Endothelial cell of umbilical vein (primary cell): ENCODE results near the gene PRDX3. TPM values are rescaled to one million over a fixed set of nuclear protein-coding genes. Genes with fewer than 3 reads are reported as not detected.
A peak's percentile ranks its signal among the peaks of the same experiment; 100 is the strongest.

ENCODE experiments used
- BruUV-seq: library from RNA; stranded (reverse); fragments of 400-500 nt; replicated peaks from 2 replicates; lab custom pipeline; 2021; lab: Mats Ljungman, UMichigan
- CTCF ChIA-PET: fragments of 300-600, 350-600 bp; sonication (Branson Sonifier 250); formaldehyde crosslinking; loops from one replicate; lab custom pipeline; 2021; ENCODE audit warnings: antibody characterized with exemption, inconsistent platforms; lab: Charles Lee
- POLR2A ChIA-PET: fragments of 300-600, 350-600 bp; sonication (Branson Sonifier 250); formaldehyde crosslinking; loops from one replicate; lab custom pipeline; 2021; ENCODE audit warnings: antibody characterized with exemption, inconsistent platforms; lab: Charles Lee
- DNase-seq: peaks from one replicate; pipeline ENCODE4 v3.0.0-alpha.2; 2011; ENCODE audit warnings: low read depth, low spot score
- FAIRE-seq: peaks from 2 replicates; lab custom pipeline; 2011; peaks lifted over from hg19 to GRCh38; lab: Jason Lieb, UNC
- H2AFZ ChIP-seq: 2 replicates; pipeline ENCODE4 v1.6.0; 2012; ENCODE audit warnings: low read depth, low read length, control low read depth, inconsistent platforms
- H3K27ac ChIP-seq: 2 replicates; pipeline ENCODE4 v1.5.1; 2011; ENCODE audit warnings: low read depth, mild to moderate bottlenecking, control low read depth, low read length, moderate library complexity; ENCODE audit not compliant: insufficient read depth
- H3K27me3 ChIP-seq, 2 experiments: 2 replicates each; pipeline versions ENCODE4 v1.6.0 to v1.6.1; 2011; ENCODE audit warnings: low read length in 2 of 2, mixed read lengths in 1 of 2; ENCODE audit not compliant: control insufficient read depth in 2 of 2, insufficient read depth in 2 of 2
- H3K36me3 ChIP-seq, 2 experiments: 2 replicates in 1 of 2; 3 replicates in 1 of 2; pipeline ENCODE4 v1.5.1; 2011; ENCODE audit warnings: low read length in 2 of 2, mild to moderate bottlenecking in 1 of 2, moderate library complexity in 1 of 2; ENCODE audit not compliant: control insufficient read depth in 2 of 2, insufficient read depth in 2 of 2; ENCODE audit errors: extremely low read depth in 1 of 2
- H3K4me1 ChIP-seq: 3 replicates; pipeline ENCODE4 v1.5.1; 2011; ENCODE audit warnings: mild to moderate bottlenecking, low read length; ENCODE audit not compliant: control insufficient read depth, insufficient read depth; ENCODE audit errors: extremely low read depth
- H3K4me2 ChIP-seq: 2 replicates; pipeline ENCODE4 v1.6.1; 2011; ENCODE audit warnings: low read length, control low read depth, mixed read lengths; ENCODE audit not compliant: insufficient read depth
- H3K4me3 ChIP-seq, 3 experiments: fragments of 200-600 bp in 1 of 3; sonication (generic), shearing (Covaris generic) in 1 of 3; replicated peaks in 1 of 3; 2 replicates each; pipeline ENCODE4 v1.5.1; 2011 to 2016; ENCODE audit warnings: control low read depth in 3 of 3, low read length in 3 of 3, mild to moderate bottlenecking in 2 of 3, inconsistent platforms in 1 of 3, low read depth in 1 of 3, moderate library complexity in 1 of 3; ENCODE audit not compliant: insufficient read depth in 1 of 3
- H3K79me2 ChIP-seq: 2 replicates; pipeline ENCODE4 v1.6.0; 2012; ENCODE audit warnings: low read length, inconsistent platforms; ENCODE audit not compliant: control insufficient read depth, insufficient read depth
- H3K9ac ChIP-seq: replicated peaks from 2 replicates; pipeline ENCODE3; 2011; ENCODE audit warnings: low read length, control low read depth; ENCODE audit not compliant: insufficient read depth; ENCODE audit errors: extremely low read depth
- H3K9me1 ChIP-seq: replicated peaks from 3 replicates; pipeline ENCODE4 v1.6.0; 2011; ENCODE audit warnings: mild to moderate bottlenecking, low read length; ENCODE audit not compliant: control insufficient read depth, insufficient read depth; ENCODE audit errors: extremely low read depth
- H3K9me3 ChIP-seq: replicated peaks from 2 replicates; pipeline ENCODE4 v1.5.1; 2012; ENCODE audit warnings: low read length, inconsistent platforms; ENCODE audit not compliant: control insufficient read depth, insufficient read depth
- H4K20me1 ChIP-seq: replicated peaks from 2 replicates; pipeline ENCODE3; 2011; ENCODE audit warnings: mild to moderate bottlenecking, low read length; ENCODE audit not compliant: control insufficient read depth, insufficient read depth; ENCODE audit errors: extremely low read depth
- EZH2 ChIP-seq: IDR thresholded peaks from 2 replicates; pipeline ENCODE4 v1.6.1; 2012; ENCODE audit warnings: borderline replicate concordance, low read depth, mild to moderate bottlenecking, moderate library complexity, low read length, inconsistent platforms; ENCODE audit not compliant: severe bottlenecking
- FOS ChIP-seq: IDR thresholded peaks from 2 replicates; pipeline ENCODE4 v1.6.1; 2011; ENCODE audit warnings: mild to moderate bottlenecking, low read length, moderate library complexity, borderline replicate concordance; ENCODE audit not compliant: insufficient read depth
- GATA2 ChIP-seq: IDR thresholded peaks from 2 replicates; pipeline ENCODE4 v1.7.0; 2011; ENCODE audit warnings: low read depth, mild to moderate bottlenecking, moderate library complexity, mixed read lengths, low read length; ENCODE audit not compliant: insufficient read length, insufficient read depth
- JUN ChIP-seq: IDR thresholded peaks from 2 replicates; pipeline ENCODE4 v1.6.1; 2011; ENCODE audit warnings: borderline replicate concordance, low read depth; ENCODE audit not compliant: insufficient read length, insufficient read depth
- MYC ChIP-seq: IDR thresholded peaks from one replicate; pipeline ENCODE4 v1.6.1; 2011; ENCODE audit warnings: mild to moderate bottlenecking, low read depth, low read length
- POLR2A ChIP-seq: IDR thresholded peaks from 2 replicates; pipeline ENCODE4 v1.6.1; 2012; ENCODE audit warnings: low read depth, mild to moderate bottlenecking, control low read depth, low read length
- POLR2AphosphoS5 ChIP-seq: IDR thresholded peaks from 2 replicates; pipeline ENCODE4 v1.6.1; 2012; ENCODE audit warnings: low read depth, mild to moderate bottlenecking, control low read depth, low read length, moderate library complexity; ENCODE audit not compliant: insufficient read depth
- dilution Hi-C: fragments of 300-500 bp; cut with MboI; formaldehyde crosslinking; loops from one replicate; pipeline ENCODE4 v1.15.0; 2019; ENCODE audit warnings: low sequenced_read_pairs; ENCODE audit not compliant: extremely low pct_ligation_motif_present
- intact Hi-C: fragments of 100-400 bp; cut with micrococcal nuclease; formaldehyde crosslinking; loops from one replicate; pipeline ENCODE4 v1.10.0; 2022
- polyA plus RNA-seq, 4 experiments: library from polyadenylated mRNA; depleted of rRNA in 3 of 4; stranded (reverse) in 3 of 4; unstranded in 1 of 4; fragments of >200 nt; gene quantifications; 2 replicates each; pipeline versions ENCODE4 v1.2.1 to v1.2.3, GENCODE V29; 2011 to 2012; ENCODE audit warnings: missing spikeins in 1 of 4
- total RNA-seq: library from RNA; stranded (reverse); gene quantifications from 2 replicates; pipeline ENCODE4 v1.2.3, GENCODE V29; 2021
- TF ChIP-seq, protein P1 (sequence below): IDR thresholded peaks from 2 replicates; pipeline ENCODE4 v1.6.1; 2011; ENCODE audit not compliant: insufficient read depth, insufficient read length
- TF ChIP-seq, protein P2 (sequence below), 2 donors: IDR thresholded peaks; 1 replicate in 1 of 2; 2 replicates in 1 of 2; pipeline ENCODE4 v1.5.1; 2011; ENCODE audit warnings: low read length in 2 of 2, mild to moderate bottlenecking in 2 of 2, moderate library complexity in 2 of 2, control low read depth in 1 of 2, inconsistent platforms in 1 of 2, low read depth in 1 of 2; ENCODE audit not compliant: insufficient read depth in 1 of 2; ENCODE audit errors: extremely low read depth in 1 of 2

The PRDX3 gene
- total and polyA plus RNA-seq, 2 donors (not counting 3 experiments of a cell fraction or from before 2014, with no cell fraction given) = 123 to 124 TPM

GRCh38 chr10:119129721-119130120, 48.9 kb downstream of the PRDX3 start:
- Histone ChIP-seq H3K79me2 (no peaks in the 10 kb centered on the region), H2AFZ (no peak overlapping the region), H3K4me1 (peaks cover 6% of the 10 kb centered on the region), H3K36me3 (peaks cover 8 to 32% of the 10 kb centered on the region in 2 experiments), H4K20me1 (no peaks in the 10 kb centered on the region), H3K4me3 (no peak overlapping the region), H3K9ac (no peak overlapping the region), H3K27ac (no peak overlapping the region), H3K9me1 (no peaks in the 10 kb centered on the region), H3K4me2 (no peak overlapping the region), H3K27me3 (no peaks in the 10 kb centered on the region), H3K9me3 (no peaks in the 10 kb centered on the region)
- DNase-seq = no peak
- no TSS peak for BruUV-seq
- intact Hi-C loops (no loop called here), dilution Hi-C loops (no loop called here)
- FAIRE-seq = peak; percentile 4
- CTCF ChIA-PET = no interaction called here
- TF ChIP-seq JUN (no peak), GATA2 (no peak), MYC (no peak), POLR2AphosphoS5 (no peak), FOS (no peak), EZH2 (no peak), POLR2A (no peak)
- TF ChIP-seq, protein P1, sequence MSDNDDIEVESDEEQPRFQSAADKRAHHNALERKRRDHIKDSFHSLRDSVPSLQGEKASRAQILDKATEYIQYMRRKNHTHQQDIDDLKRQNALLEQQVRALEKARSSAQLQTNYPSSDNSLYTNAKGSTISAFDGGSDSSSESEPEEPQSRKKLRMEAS = no peak
- TF ChIP-seq, protein P2, sequence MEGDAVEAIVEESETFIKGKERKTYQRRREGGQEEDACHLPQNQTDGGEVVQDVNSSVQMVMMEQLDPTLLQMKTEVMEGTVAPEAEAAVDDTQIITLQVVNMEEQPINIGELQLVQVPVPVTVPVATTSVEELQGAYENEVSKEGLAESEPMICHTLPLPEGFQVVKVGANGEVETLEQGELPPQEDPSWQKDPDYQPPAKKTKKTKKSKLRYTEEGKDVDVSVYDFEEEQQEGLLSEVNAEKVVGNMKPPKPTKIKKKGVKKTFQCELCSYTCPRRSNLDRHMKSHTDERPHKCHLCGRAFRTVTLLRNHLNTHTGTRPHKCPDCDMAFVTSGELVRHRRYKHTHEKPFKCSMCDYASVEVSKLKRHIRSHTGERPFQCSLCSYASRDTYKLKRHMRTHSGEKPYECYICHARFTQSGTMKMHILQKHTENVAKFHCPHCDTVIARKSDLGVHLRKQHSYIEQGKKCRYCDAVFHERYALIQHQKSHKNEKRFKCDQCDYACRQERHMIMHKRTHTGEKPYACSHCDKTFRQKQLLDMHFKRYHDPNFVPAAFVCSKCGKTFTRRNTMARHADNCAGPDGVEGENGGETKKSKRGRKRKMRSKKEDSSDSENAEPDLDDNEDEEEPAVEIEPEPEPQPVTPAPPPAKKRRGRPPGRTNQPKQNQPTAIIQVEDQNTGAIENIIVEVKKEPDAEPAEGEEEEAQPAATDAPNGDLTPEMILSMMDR (IDR thresholded peaks at IDR 0.05; ENCODE audit: extremely low read depth in 1 of 2, insufficient read depth in 1 of 2, low read depth in 1 of 2, low read length in 2 of 2) = no peak
- POLR2A ChIA-PET = no interaction called here
